AG10803 (cell line): ENCODE data around the gene MED9.
"Not testable (repeated sequence)": the region's sequence is repeated elsewhere in the genome, so short reads cannot be mapped to it uniquely, and the experiment has no call there.

ENCODE experiments used
- DNase-seq: peaks from one replicate; pipeline ENCODE4 v3.0.0; 2010; ENCODE audit warnings: low read depth
- H3K4me3 ChIP-seq: 2 replicates; pipeline ENCODE4 v1.5.1; 2011; ENCODE audit warnings: mild to moderate bottlenecking, low read length, control low read depth
- TF ChIP-seq, protein P1 (sequence below): conservative IDR thresholded peaks from 2 replicates; pipeline ENCODE4 v1.5.1; 2011; ENCODE audit warnings: mild to moderate bottlenecking, low read length, control low read depth, inconsistent platforms

MED9 gene

DNA sequence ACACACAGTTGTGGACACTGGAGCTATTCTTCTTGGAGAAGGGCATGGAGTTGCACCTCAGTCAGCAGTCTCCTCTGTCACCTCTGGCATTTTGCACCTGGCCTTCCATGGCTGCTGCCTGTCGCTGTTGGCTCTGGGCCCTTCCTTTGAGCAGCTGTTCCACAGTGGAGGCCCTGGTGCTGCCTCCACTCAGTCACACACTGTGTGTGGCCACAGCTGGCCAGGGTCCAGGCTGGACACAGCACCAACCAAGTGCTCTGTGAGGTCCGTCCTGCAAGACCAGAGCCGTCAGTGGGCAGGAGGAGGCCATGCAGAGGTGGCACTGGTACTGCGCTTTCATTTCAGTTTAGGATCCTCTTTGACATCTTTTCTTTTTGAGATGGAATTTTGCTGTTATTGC lies 21.6 kb upstream of the MED9 start:
- TF ChIP-seq, protein P1, sequence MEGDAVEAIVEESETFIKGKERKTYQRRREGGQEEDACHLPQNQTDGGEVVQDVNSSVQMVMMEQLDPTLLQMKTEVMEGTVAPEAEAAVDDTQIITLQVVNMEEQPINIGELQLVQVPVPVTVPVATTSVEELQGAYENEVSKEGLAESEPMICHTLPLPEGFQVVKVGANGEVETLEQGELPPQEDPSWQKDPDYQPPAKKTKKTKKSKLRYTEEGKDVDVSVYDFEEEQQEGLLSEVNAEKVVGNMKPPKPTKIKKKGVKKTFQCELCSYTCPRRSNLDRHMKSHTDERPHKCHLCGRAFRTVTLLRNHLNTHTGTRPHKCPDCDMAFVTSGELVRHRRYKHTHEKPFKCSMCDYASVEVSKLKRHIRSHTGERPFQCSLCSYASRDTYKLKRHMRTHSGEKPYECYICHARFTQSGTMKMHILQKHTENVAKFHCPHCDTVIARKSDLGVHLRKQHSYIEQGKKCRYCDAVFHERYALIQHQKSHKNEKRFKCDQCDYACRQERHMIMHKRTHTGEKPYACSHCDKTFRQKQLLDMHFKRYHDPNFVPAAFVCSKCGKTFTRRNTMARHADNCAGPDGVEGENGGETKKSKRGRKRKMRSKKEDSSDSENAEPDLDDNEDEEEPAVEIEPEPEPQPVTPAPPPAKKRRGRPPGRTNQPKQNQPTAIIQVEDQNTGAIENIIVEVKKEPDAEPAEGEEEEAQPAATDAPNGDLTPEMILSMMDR = no peak
- DNase-seq = no peak
- H3K4me3 ChIP-seq = no peak overlapping the region

DNA sequence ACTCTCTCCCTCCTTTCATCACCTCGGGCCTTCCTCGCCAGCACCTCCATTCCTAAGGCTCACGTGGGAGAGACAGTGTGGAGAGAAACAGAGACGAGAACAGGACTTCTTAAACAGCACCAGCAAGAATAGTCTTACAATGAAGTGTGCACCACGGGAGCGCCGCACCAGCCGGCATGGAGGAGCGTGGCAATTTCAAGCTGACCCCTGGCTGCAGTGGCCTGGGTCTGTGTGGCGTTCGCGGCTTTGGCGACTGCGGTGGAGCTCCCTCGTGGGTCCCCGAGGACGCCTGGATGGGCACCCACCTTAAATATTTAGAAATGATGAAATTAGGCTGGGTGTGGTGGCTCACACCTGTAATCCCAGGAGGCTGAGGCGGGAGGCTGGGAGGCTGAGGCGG lies 20.5 kb upstream of the MED9 start:
- no peak overlapping the region for H3K4me3 ChIP-seq
- no peak for DNase-seq
- TF ChIP-seq, protein P1 = no peak

DNA sequence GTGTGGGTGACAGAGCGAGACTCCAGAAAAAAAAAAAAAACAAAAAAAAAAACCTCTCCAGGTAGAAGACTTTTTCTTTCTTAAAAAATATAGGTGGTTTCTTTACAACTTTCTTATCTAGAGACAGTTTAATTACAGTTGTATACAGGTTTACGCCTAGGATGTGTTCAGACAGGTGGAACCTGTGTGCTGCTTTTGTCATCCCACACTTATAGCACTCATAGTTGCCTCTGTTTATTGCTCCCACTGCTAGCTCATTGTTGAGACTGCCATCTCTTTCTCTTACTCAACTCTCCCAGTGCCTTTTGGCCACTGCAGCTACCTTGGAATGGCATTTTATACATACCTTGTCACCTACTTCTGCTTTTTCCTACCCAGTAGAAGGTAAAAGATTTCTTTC lies 19.1 kb upstream of the MED9 start:
- DNase-seq = no peak
- H3K4me3 ChIP-seq = no peak overlapping the region
- TF ChIP-seq, protein P1 = no peak

DNA sequence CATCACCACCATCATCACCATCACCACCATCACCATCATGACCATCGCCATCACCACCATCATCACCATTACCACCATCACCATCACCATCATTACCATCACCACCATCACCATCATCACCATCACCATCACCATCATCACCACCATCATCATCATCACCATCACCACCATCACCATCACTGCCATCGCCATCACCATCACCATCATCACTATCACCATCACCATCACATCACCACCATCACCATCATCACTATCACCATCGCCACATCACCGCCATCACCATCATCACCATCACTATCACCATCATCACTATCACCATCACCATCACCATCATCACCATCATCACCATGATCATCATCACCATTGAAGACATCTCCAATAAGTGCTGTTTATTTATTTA lies 16.8 kb upstream of the MED9 start:
- DNase-seq = no peak
- TF ChIP-seq, protein P1 = no peak
- no peak overlapping the region for H3K4me3 ChIP-seq

DNA sequence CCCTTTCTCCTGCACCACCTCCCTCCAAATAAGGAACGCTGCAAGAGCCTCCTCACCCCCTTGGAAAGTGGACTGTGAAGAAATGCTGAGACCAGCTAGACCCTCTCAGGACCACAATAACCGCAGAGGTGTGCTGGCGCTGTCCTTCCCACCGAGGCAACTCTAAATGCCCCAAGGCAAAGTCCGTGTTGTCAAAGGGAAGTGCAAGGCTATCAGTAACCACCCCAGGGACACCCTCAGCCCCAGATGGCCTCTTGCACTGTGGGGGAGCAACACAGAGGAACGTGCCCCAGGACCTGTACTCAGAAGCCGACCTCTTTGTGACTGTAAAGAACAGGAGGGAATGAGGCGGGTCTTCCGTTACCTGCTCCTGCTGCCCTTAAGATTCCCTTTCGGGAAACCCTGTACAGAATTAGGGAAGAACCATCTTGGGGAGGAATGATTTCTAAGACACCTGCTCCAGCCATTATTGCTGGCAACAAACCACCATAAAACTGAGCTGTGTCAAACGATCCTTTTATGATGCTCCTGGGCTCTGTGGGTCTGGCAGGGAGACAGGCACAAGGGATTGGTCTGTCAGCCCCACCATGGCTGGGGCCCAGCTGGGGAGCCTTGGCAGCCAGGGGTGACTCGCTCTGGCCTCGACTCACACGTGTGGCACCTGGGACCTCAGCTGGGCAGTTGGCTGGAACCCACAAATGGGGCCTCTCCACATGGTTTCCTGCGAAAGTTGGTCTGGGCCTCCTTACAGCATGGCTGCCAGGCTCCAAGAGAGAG lies 14.6 kb upstream of the MED9 start:
- DNase-seq = no peak
- no peak overlapping the region for H3K4me3 ChIP-seq
- TF ChIP-seq, protein P1 = no peak

DNA sequence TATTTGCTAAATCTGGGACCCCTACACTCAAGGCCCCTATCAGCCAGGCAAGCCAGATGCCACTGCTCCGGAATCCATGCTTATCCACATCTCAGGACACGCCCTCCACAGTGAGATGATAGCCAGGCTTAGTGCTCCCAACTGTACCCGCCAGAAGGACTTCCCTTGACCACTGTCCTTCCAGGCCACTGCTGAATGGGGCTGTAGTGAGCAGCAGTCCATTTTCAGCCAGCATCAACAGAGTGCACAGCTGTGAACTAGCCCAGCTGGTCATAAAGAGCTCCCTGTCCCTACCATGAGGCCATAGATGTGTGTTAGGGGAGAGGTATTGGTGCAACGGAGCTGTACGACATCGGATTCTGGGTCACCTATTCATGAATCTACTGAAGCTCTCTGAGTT lies 13.0 kb upstream of the MED9 start:
- no peak for DNase-seq
- no peak overlapping the region for H3K4me3 ChIP-seq
- TF ChIP-seq, protein P1 = no peak

DNA sequence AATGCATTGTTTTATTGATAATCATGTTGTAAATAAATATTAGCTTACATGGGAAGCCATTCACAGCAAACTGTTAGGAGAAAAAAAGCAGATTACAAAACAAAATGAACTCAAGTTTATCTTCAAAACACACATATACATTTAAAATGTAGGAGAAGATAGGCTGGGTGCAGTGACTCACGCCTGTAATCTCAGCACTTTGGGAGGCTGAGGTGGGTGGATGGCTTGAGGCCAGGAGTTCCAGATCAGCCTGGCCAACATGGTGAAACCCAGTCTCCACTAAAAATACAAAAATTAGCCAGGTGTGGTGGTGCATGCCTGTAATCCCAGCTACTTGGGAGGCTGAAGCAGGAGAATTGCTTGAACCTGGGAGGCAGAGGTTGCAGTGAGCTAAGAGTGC lies 10.9 kb upstream of the MED9 start:
- DNase-seq, H3K4me3 ChIP-seq: not testable (repeated sequence)

DNA sequence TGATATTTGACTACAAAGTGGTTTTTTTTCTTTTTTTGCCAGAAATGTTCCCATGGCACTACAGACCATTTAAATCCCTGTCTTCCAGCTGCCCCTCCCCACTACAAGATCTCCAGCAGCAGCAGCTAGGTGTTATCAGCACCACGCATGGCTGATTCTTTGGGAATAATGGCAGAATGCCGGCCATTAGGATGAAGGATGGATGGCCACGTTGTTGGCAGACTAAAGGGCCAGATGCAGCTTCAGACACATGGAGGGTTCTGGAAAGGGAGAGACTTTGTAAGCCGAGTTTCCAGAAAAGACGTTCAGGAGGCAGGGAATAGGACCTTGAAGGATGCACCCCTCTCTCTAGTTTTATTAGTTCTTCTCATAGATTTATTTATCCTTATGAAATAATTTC lies 10.3 kb upstream of the MED9 start:
- DNase-seq = no peak
- H3K4me3 ChIP-seq = no peak overlapping the region
- TF ChIP-seq, protein P1 = no peak
